Smooth muscle cell of the brain vasculature (primary cell): ENCODE data around the gene OTOA.
"Not testable (repeated sequence)": the region's sequence is repeated elsewhere in the genome, so short reads cannot be mapped to it uniquely, and the experiment has no call there.

Experiments used
- DNase-seq: peaks from one replicate; pipeline ENCODE4 v3.0.0-alpha.2; 2012; ENCODE audit warnings: low read depth, low spot score

OTOA gene

DNA sequence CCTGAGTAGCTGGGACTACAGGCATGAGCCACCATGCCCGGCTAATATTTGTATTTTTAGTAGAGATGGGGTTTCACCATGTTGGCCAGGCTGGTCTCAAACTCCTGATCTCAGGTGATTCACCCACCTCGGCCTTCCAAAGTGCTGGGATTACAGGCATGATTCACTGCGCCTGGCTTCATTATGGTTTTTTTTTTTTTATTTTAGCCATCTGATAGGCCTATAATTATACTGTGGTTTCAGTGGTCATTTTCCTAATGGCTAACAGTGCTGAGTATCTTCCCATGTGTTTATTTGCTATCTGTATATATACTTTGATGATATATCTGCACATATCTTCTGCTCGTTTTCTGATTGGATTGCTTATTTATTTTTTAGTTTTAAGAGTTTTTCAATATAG, 10.7 kb downstream of the OTOA start:
- not testable (repeated sequence) for DNase-seq

DNA sequence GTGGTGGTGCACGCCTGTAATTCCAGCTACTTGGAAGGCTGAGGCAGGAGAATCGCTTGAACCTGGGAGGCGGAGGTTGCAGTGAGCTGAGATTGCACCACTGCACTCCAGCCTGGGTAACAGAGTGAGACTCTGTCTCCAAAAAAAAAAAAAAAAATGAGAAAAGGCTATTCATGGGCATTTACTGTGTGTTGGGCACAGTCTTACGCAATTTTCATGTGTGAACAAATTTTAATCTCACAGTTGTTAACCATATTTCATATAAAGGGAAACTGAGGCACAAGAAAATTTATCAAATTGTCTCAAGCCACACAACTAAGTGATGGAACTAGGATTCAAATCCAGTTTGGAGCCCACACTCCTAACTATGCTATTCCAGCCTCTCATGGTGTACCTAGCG, 16.9 kb downstream of the OTOA start:
- DNase-seq = not testable (repeated sequence)

DNA sequence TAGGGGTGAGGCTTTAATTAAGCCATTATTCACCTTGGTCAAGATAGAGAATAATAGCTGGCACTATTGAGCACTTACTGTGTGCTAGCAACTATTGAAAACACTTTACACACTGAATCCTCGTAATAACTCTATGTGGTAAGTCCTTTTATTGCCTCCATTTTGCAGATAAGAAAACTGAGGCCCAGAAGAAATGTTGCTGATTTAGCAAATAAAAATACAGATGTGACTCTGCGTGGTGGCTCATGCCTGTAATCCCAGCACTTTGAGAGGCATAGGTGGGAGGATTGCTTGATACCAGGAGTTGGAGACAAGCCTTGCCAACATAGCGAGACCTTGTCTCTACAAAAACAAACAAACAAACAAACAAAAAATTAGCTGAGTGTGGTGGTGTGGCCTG, 19.4 kb downstream of the OTOA start:
- no peak for DNase-seq

DNA sequence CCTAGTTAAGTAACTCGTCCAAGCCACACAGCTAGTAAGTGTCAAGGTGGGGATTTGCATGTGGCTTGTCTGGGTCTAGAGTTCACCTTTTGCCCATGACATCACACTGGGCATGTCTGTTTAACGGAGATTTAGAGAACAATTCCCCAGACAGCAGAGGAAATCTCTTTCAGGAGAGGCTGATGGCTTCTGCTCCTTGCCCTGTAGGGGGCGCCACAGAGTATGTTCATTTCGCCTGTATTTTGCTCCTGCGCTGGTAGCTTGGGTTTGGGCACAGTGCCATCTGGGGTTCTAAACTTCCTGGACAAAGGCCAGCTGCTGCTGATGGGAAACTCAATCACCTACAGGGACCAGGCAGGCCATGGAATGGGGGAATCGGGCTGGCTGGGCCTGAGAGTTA, 20.4 kb downstream of the OTOA start:
- no peak for DNase-seq

DNA sequence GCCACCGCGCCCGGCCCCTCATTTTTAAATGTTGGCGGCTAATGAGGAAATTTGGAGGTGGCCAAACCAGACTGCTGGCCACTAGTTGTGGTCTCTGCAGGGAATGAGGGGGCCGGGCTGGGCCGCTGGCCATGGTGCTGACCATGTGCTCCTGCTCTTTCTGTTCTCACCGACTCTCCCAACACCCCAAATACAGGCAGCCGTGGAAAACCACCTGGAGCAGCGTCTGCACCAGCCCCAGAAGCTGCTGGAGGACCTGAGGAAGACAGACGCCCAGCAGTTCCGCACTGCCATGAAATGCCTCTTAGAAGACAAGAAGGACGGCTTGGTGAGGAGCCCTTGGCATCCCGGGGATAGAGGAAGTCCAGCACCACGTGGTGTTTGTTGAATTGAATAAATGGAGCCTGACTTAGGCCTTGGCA, 21.3 kb downstream of the OTOA start:
- no peak for DNase-seq

DNA sequence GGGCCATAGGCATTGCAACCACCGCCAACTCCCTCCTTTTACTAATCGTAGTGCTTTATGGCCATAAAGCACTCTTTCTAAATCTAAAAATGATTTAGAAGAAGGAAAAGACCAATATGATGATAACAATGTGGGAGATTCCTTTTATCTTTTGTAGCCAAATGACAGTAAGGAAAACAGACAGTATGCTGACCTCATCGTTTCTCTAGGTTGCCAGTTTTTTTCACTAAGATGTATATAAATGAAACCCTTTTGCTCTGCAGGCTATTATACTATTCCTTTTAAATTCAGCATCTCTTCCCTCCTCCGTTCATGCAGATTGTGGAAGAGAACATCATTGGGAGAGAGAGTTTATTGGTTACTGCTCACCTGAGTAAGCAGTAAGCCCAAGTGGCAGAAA, 25.3 kb downstream of the OTOA start:
- DNase-seq = no peak

DNA sequence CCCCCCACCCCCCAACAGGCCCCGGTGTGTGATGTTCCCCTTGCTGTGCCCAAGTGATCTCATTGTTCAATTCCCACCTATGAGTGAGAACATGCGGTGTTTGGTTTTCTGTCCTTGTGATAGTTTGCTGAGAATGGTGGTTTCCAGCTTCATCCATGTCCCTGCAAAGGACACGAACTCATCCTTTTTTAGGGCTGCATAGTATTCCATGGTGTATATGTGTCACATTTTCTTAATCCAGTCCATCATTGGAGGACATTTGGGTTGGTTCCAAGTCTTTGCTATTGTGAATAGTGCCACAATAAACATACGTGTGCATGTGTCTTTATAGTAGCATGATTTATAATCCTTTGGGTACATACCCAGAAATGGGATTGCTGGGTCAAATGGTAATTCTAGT, 27.2 kb downstream of the OTOA start:
- DNase-seq = not testable (repeated sequence)

DNA sequence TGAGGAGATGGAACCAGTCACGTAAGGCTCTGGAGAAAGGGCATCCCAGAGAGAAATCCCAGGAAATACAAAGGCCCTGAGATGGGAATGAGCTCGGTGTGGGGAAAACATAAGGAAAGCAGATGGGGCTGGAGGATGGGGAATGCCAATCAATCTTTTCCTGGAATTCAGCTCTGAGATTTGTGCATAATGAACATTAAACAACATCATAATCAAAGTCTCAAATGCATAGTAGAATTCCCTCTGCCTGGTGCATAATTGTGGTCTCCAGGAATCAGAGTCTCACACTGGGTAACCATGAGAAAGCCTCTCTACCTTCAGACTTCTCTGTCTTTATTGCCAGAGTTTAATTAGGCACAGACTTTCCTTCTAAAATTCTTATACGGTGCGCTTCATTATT, 30.8 kb downstream of the OTOA start:
- no peak for DNase-seq

DNA sequence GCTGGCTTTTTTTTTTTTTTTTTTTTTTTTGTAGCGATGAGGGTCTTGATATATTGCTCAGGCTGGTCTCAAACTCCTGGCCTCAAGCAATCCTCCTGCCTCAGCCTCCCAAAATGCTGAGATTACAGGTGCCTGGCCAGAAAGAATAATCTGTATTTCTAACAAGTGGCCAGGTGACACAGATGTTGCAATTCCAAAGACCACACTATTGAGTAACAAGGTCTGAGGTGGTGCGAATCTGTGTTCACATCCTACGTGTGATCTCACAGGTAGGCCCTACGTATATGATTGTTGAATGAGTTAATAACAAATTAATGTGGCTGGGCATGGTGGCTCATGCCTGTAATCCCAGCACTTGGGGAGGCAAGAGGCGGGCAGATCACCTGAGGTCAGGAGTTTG, 33.3 kb downstream of the OTOA start:
- DNase-seq = no peak

DNA sequence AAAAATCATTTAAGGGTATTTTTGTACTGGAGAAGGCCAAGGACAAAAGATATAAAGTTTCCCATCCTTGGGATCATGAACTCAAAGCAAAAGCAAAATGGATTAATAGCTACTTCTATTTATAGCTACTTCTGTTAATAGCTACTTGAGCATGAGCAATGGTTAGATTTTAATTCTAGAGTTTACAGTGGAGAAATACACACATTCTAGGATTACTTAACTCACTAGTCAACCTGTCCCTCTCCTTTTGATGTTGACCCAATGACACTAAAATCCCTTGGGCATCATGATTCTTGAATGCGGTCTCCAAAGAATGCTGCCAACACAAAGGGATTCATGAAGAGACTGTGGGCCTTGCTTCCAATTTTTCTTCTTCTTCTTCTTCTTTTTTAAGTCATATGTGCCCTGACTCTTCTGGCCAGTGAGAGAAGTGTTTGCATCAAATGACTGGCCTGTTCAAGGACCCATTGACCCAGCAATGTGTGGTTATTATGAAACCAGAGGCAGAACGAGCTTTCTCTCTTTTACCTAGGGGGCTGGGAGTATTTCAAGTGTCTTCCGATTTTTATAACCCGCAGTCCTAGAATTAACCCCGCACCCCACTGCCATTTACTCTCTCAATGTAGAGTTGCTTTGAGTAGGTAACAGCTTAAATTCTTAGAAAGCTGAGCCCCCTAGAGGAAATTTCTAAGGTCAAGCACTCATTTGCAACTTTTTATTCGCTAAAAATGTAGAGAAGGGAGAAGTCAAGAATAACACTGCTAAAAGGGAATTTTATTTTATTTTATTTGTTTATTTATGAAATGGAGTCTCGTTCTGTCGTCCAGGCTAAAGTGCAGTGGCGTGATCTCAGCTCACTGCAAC, 34.6 kb downstream of the OTOA start:
- DNase-seq = no peak

DNA sequence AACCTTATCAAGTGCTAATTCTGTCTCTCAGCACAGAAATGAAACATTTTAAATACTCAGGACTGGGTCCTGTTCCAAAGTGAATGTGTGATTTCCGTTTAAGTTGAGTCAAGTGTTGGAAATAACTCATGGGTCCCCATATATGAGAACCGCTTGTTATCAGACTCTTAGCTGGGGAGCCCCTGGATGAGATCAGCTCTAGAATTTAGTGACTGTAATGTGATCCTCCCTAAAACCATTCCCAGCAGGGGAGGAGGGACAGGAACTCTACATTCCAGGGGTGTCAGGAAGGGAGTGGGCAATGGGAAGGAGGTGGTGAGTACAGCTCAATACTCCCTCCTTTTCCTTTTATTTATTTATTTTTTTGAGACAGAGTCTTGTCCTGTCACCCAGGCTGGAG, 37.5 kb downstream of the OTOA start:
- no peak for DNase-seq

DNA sequence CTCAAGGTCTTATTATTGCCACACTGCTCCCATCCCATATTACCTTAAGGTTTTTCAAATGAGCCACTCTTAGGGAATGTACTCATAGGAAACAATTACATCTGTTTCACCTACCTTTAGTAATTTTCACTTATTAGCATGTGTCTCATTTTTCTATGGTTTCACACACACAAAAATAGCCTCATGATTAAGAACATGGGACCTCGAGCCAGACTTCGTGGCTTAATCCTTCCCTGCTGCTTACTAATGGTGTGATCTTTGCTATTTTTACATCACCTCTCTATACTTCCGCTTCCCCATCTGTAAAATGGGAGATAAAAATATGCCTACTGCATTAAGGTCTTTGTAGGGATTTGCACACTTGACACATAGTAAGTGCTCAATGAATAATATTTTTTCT, 38.5 kb downstream of the OTOA start:
- DNase-seq = no peak

DNA sequence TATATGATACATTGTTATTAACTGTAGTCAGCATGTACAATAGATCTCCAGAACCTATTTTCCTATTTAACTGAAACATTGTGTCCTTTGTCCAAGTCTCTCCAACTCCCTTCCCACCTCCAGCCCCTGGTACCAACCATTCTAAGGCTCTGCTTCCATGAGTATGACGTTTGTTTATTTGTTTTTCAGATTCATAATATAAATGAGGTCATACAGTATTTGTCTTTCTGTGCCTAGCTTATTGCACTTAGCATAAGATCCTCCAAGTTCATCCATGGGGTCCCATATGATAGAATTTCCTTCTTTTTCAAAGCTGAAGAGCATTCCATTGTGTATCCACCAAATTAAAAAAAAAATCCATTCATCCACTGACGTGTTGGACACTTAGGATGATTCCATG, 39.4 kb downstream of the OTOA start:
- DNase-seq = no peak

DNA sequence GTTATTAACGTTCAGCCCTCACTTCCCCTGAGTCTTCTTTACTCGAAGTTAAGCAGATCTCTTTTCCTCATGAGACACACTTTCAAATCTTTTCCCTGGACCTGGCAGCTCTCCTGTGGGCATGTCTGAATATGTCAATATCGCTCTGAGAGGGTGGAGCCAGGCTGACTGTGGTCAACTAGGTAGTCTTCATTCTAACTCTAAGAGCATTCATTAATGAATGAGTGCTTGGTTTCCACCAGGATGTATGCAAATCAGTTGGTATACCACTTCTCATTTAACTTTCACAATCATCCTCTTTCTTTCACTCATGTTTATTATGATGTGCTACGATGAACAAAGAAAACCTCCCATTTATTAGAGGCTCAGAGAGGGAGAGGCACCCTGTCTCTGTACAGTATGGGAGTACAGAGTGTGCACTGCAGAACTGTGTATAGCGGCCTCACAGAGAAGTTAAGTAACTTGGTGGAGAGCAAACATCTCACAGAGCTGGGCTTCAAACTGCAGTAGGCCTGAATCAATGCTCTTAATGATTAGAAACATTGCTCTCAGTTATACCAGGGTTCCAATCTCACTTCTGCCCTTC, 39.9 kb downstream of the OTOA start:
- no peak for DNase-seq

DNA sequence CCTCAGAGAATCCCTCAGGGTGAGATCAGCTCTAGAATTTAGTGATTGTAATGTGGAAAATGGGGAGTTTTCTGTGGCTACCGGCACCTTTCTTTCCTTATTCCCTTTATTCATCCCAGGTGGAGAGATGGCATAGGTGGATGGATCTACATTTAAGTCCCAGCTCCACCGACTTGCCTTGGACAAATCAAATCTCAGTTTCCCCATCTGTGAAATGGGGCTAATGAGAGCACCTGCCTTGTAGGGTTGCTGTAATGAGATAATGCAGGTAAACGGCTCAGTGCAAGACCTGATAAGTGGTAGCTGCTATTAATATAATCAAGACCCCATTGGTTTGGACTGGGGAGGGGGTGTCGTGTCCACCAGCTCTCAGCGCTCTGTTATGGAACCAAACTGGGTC, 40.5 kb downstream of the OTOA start:
- no peak for DNase-seq

DNA sequence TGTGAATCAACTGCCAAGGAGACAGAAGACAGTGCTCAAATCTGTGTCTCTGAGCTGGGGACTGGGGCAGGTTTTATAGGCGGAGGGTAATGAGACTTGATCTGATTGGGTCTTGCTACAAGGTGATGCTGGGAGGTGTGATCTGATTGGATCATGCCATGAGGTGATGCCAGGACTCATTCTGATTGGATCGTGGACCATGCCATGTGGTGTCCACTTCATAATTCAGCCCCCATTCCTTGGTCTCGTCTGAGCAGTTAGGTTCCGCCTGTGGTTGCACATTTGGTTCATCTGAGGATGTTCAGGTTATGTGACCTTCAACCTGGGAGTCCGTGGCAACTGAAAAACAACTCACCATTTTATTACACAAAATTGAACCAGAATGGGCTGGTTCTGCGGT, 41.0 kb downstream of the OTOA start:
- DNase-seq = no peak

DNA sequence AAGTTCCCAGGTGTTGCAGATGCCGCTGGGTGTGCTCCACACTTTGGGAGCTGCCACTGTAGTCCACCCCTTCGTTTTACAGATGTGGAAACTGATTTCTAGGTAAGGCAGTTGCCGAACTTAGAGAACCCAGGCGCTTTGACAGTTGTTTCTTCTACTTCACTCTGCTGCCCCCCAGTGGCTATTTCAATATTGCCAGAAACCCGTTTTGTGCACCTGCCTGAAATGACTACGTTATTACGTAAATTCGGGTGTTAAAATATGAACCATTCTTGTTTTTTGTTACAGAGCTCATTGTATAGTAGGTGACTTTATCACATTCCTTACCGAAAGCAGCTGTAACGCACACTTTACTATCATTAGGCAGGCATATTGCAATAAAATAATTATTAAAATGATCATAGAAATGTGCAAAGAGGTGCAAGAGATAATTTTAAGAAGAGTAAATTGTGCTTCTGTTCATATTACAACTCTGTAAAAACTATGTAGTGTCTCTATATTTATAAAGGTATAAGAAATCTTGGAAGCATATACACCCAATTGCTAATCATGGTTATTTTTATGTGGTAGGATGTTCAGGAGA, 44.9 kb downstream of the OTOA start:
- DNase-seq = peak; percentile 32

DNA sequence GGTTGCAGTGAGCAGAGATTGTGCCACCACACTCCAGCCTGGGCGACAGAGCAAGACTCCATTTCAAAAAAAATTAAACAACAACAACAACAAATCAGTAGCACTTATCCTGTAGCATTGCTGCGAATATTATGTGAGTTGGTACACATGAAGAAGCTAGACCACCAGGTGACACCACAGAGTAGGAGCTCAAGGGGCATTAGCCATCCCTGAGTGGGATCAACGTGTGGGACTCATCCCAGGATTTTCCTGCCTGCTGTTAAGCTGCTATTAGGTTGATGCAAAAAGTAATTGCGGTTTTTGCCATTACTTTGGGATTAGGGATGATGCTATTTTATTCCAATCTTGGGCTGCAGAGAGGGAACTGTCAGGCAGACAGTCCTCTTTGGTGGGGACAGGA, 47.2 kb downstream of the OTOA start:
- DNase-seq = no peak

DNA sequence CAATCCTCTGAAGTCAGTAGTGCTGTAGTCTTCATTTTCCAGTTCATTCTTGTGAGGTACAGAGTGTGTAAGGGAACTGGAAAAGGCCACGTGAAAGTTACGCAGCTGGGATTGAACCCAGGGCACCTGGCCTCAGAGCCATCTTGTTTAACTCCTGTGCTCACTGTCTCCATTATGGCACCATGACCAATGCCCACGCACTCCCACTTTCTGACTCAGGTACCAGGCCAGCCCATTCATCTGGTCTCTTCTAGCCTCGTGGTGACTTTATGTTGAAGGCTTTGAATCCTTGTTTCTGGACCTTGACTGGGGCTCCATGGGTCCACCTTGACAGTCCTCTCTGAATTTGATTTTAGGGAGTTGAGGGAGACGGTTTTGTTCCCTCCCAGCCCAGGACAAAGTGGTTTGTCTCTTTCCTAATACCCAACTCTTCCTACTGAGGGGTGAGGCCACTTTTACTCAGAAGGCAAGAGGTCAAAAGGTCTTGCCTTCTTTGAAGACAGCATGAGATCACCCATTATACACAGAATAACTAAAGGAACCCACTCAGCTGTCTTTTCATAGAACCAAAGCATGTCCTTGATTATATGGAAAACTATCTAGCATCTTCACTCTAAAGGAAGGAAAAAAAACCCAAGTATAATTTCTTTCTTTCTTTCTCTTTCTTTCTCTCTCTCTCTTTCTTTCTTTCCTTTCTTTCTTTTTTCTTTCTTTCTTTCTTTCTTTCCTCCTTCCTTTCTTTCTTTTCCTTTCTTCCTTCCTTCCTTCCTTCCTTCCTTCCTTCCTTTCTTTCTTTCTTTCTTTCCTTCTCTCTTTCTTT, 50.0 kb downstream of the OTOA start:
- DNase-seq = no peak

DNA sequence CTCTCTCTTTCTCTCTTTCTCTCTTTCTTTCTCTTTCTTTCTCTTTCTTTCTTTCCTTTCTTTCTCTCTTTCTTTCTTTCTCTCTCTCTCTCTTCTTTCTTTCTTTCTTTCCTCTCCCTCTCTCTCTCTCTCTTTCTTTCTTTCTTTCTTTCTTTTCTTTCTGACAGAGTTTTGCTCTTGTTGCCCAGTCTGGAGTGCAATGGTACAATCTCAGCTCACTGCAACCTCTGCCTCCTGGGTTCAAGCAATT, 50.5 kb downstream of the OTOA start:
- not testable (repeated sequence) for DNase-seq

DNA sequence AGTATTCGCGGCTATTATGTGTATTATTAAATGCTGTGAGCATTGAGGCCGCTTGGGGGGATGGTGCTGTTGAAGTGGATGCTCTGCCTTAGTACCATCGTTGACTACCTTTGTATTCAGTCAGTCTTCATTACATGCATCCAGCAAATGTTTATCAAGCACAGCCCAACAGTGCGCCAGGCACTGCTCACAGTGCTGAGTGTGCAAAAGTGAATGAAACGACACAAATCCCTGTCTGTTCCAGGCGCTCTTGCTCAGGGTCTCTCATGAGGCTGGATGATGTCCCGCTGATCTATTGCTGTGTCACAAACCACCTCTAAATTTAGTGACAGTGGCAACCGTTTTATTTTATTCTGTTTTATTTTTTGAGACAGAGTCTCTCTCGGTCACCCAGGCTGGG, 53.8 kb downstream of the OTOA start:
- no peak for DNase-seq

DNA sequence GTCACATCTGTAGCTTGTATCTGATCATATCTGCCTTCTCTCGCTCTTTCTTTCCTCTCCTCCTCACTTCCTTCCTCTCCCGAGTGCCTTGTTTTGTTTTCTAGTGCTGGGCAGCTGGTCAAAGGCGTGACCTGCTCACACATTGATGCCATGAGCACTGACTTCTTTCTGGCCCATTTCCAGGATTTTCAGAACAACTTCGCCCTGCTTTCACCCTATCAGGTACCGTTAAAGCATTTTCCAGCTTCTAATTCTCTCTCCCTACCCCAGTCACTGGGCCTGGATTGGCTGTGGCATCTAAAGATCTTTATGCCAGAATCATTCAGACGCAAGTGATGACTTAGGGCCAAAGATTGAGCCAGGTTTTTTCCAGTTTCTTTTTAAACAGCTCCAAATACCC, 55.5 kb downstream of the OTOA start:
- DNase-seq = no peak

DNA sequence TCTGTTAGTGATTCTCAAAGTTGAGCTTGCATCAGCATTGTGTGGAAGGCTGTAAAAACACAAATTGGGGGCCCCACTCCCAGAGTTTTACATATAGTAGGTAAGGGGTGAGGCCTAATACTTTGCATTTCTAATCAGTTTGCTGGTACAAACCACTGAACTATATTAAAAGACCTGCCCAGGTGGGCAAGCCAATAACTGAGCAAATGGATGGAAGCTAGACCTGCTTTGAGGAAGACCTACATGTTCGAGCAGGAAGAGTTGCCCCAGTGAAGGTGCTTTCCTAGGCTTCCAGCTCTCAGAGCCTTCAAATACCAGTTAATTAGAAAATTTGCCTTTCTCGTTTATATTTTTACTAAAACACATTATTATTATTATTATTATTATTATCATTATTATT, 56.8 kb downstream of the OTOA start:
- no peak for DNase-seq
